Ovary (tissue), 9 donors: Measurements from ENCODE around the gene CXCL12. TPM values are rescaled to one million over a fixed set of nuclear protein-coding genes. Genes with fewer than 3 reads are reported as not detected.

Source experiments
- DNase-seq, 5 donors: peaks; one replicate each; pipeline ENCODE4 v3.0.0-alpha.2; 2019 to 2020
- H3K27ac ChIP-seq, 2 donors: fragments of 200-600 bp; one replicate each; pipeline versions ENCODE4 v1.5.1 to v1.8.0; 2019 to 2022
- H3K27me3 ChIP-seq: fragments of 200-600 bp; one replicate; pipeline ENCODE4 v1.8.0; 2022
- H3K36me3 ChIP-seq: fragments of 200-600 bp; sonication (generic); one replicate; pipeline ENCODE4 v1.5.1; 2019
- H3K4me1 ChIP-seq: one replicate; pipeline ENCODE4 v1.8.1; 2013; ENCODE audit warnings: mild to moderate bottlenecking, moderate library complexity; ENCODE audit not compliant: insufficient read depth
- H3K4me3 ChIP-seq: fragments of 200-600 bp; sonication (generic); one replicate; pipeline ENCODE4 v1.5.1; 2017
- H3K9me3 ChIP-seq, 2 donors: fragments of 200-600 bp in 1 of 2; sonication (generic) in 1 of 2; one replicate each; pipeline versions ENCODE4 v1.5.1 to v1.8.1; 2013 to 2019; ENCODE audit warnings: mild to moderate bottlenecking in 1 of 2, moderate library complexity in 1 of 2
- EP300 ChIP-seq: sonication (generic); formaldehyde crosslinking; IDR thresholded peaks from one replicate; pipeline ENCODE4 v1.6.1; 2017; ENCODE audit warnings: antibody characterized with exemption
- POLR2A ChIP-seq: fragments of 450-650 bp; IDR thresholded peaks from one replicate; pipeline ENCODE4 v1.6.1; 2017; ENCODE audit warnings: antibody characterized with exemption, mild to moderate bottlenecking, moderate library complexity
- WGBS, 3 donors: extraction: QIAGEN DNeasy Blood & Tissue Kit in 1 of 3; methylation state at CpG; one replicate each; pipeline versions ENCODE4 v1.1.5 to v1.1.7; 2013 to 2017; 5-methylcytosine and 5-hydroxymethylcytosine counted together
- intact Hi-C, 4 donors: fragments of 100-400 bp; cut with DNase I; formaldehyde crosslinking; loops; one replicate each; pipeline versions ENCODE4 v1.11.0 to v1.15.1; 2022 to 2023
- polyA plus RNA-seq, 2 donors: library from polyadenylated mRNA; stranded (reverse); fragments of 200-250 nt in 1 of 2; fragments of 350-450 nt in 1 of 2; fragmentation: Illumina TruSeq in 1 of 2; extraction: RNeasy Lipid Tissue Mini Kit (QIAGEN cat#74804) in 1 of 2; gene quantifications; one replicate each; pipeline ENCODE4 v1.2.3, GENCODE V29; 2013 to 2014
- total RNA-seq, 7 donors: library from RNA; depleted of rRNA in 2 of 7; stranded (reverse); fragments of >200 nt in 2 of 7; fragmentation: NEBNext Ultra II Directional in 3 of 7; extraction: Animal tissue kit (Norgen Biotek cat#: 25700) in 3 of 7; gene quantifications; one replicate each; pipeline versions ENCODE4 v1.1.0 to v1.2.4, GENCODE V29; 2016 to 2023
- TF ChIP-seq, protein P1 (sequence below), 3 donors: fragments of 450-650 bp in 2 of 3; fragments of 200-600 bp in 1 of 3; IDR thresholded peaks; one replicate each; pipeline versions ENCODE4 v1.5.1 to v1.8.0; 2016 to 2022; ENCODE audit warnings: antibody characterized with exemption in 3 of 3, mild to moderate bottlenecking in 1 of 3
- donor health status: DM: no; HTN: no; CAD: no; lungs with moderate emphysema.
- donor health status: DM: no; HTN: no; CAD: no.
- donor health status: Bipolar disorder and iron deficiency.
- donor health status: DM: yes; HTN: yes; CAD: no.
- donor health status: DM: no; HTN: no; CAD: no.
- donor health status: DM: yes; HTN: yes; CAD: no.

Gene CXCL12
- total and polyA plus RNA-seq, 9 donors, result 14.2 to 341 (median 106) TPM

DNA sequence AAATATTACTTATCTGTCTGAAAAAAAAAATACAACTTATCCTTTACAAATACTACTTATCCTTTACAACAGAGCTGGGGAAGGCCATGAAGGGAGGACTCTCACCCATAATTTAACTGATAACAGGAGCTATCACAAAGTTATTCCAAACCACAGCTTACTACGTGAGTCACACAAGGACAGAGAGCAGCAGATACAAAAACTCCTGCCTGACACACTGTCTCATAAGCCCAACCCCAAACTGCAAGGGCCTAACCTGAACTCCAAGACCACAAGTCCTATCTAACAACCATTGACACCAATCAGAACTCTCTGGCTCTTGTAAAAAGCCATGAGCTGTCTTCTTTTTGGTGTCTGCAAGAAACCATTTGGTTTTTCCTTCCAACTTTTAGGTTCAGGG is 28.5 kb upstream of the CXCL12 start:
- H3K36me3 ChIP-seq, result no peaks in the 10 kb centered on the region
- intact Hi-C loops, result no loop called here
- no peak for DNase-seq
- H3K4me1 ChIP-seq, result peaks cover 8% of the 10 kb centered on the region
- WGBS, 3 donors, result 19 to 24% (median 23%) methylated on average over 1 of the region's 1 CpG
- no peak for TF ChIP-seq EP300
- TF ChIP-seq, protein P1, sequence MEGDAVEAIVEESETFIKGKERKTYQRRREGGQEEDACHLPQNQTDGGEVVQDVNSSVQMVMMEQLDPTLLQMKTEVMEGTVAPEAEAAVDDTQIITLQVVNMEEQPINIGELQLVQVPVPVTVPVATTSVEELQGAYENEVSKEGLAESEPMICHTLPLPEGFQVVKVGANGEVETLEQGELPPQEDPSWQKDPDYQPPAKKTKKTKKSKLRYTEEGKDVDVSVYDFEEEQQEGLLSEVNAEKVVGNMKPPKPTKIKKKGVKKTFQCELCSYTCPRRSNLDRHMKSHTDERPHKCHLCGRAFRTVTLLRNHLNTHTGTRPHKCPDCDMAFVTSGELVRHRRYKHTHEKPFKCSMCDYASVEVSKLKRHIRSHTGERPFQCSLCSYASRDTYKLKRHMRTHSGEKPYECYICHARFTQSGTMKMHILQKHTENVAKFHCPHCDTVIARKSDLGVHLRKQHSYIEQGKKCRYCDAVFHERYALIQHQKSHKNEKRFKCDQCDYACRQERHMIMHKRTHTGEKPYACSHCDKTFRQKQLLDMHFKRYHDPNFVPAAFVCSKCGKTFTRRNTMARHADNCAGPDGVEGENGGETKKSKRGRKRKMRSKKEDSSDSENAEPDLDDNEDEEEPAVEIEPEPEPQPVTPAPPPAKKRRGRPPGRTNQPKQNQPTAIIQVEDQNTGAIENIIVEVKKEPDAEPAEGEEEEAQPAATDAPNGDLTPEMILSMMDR (IDR thresholded peaks at IDR 0.05), result no peak
- TF ChIP-seq POLR2A, result no peak
- no peaks in the 10 kb centered on the region for H3K27me3 ChIP-seq
- H3K9me3 ChIP-seq, result no peaks in the 10 kb centered on the region
- no peak overlapping the region for H3K4me3 ChIP-seq
- no peak overlapping the region for H3K27ac ChIP-seq

DNA sequence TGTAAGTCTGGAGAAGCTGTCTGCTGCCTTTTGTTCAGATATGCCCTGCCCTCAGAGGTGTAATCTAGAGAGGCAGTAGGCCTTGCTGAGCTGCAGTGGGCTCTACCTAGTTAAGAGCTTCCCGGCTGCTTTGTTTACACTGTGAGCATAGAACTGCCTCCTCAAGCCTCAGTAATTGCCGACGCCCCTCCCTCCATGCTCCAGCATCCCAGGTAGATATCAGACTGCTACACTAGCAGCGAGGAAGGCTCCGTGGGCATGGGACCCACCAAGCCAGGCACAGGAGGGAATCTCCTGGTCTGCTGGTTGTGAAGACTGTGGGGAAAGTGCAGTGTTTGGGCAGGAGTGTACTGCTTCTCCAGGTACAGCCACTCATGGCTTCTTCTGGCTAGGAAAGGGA is 26.4 kb upstream of the CXCL12 start:
- no peak overlapping the region for H3K27ac ChIP-seq
- TF ChIP-seq POLR2A, result no peak
- TF ChIP-seq, protein P1 (IDR thresholded peaks at IDR 0.05), result no peak
- no peak for TF ChIP-seq EP300
- intact Hi-C loops, result no loop called here
- H3K9me3 ChIP-seq, result no peaks in the 10 kb centered on the region
- DNase-seq, result no peak
- WGBS, 3 donors, result 91 to 94% (median 94%) methylated on average over 5 of the region's 5 CpGs
- no peaks in the 10 kb centered on the region for H3K36me3 ChIP-seq
- H3K4me1 ChIP-seq, result no peaks in the 10 kb centered on the region
- no peaks in the 10 kb centered on the region for H3K27me3 ChIP-seq
- H3K4me3 ChIP-seq, result no peak overlapping the region

DNA sequence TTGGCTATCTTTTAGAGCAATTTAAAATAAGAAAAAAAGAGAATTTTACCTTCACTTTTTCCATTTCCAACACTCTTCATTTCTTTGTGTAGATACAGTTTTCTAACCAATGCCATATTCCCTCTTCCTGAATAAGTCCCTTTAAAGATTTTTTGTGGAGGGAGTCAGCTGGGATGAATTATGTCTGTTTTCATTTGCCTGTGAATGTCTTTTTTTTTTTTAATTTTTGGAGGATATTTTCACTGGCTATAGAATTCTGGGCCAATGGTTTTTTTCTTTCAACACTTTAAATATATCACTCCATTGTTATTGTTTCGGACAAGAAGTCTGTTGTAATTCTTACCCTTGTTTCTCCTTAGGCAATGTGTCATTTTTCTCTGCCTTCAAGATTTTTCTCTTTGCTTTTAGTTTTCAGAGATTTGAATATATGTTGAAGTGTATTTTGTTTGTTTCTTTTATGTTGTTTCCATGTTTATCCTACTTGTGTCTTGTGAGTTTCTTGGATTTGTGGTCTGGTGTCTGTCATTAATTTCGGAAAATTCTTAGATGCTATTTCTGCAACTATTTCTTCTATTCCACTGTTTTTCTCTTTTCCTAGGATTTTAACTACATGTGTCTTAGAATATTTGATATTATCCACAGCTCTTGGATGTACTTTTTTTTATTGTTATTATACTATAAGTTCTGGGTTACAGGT is 20.0 kb upstream of the CXCL12 start:
- intact Hi-C loops, result no loop called here
- Histone ChIP-seq H3K4me3 (no peak overlapping the region), H3K36me3 (no peaks in the 10 kb centered on the region), H3K4me1 (no peaks in the 10 kb centered on the region), H3K27me3 (no peaks in the 10 kb centered on the region), H3K9me3 (no peaks in the 10 kb centered on the region), H3K27ac (no peak overlapping the region)
- no peak for DNase-seq
- 95 to 97% (median 95%) methylated on average over 2 of the region's 2 CpGs for WGBS, 3 donors
- no peak for TF ChIP-seq EP300
- TF ChIP-seq, protein P1 (IDR thresholded peaks at IDR 0.05), result no peak
- no peak for TF ChIP-seq POLR2A

DNA sequence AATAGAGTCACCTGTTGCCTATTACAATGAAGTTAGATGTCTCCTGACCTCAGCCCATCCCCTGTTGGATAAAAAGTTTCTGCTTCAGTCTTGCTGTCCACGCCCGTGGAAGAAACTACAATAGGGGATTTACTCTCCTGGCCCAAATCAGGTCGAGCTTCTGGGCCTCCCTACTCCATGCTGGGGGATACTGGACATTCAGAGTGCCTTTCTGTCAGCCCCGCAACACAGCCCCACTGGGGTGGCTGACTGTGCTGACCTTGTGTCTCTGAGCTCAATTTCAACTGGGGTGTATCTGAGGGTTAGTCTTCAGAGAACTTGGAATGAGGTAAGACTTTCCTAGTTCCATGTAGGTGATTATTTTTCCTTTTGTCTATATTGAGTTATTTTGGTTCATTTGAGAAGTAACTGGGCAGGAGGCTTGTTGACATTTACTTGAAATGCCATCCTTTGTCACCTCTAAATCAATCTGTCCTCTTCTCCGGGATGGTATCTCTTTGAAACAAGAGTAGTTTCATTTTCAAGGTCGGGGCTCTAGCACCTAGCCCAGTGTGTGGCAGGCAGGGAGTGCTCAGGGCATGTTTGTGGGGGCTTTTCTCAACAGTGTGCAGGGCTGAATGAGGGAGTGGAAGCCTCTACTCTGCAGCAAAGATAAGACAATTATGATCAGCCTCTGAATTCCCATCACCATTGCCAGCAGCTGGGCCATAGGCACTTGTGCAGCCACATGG is 17.7 kb upstream of the CXCL12 start:
- intact Hi-C loops, result no loop called here
- no peaks in the 10 kb centered on the region for H3K27me3 ChIP-seq
- no peak for DNase-seq
- no peaks in the 10 kb centered on the region for H3K36me3 ChIP-seq
- no peaks in the 10 kb centered on the region for H3K4me1 ChIP-seq
- 65 to 71% (median 68%) methylated on average over 6 of the region's 6 CpGs for WGBS, 3 donors
- no peak overlapping the region for H3K4me3 ChIP-seq
- H3K9me3 ChIP-seq, result no peaks in the 10 kb centered on the region
- TF ChIP-seq EP300 (no peak), POLR2A (no peak)
- TF ChIP-seq, protein P1 (IDR thresholded peaks at IDR 0.05), result no peak
- no peak overlapping the region for H3K27ac ChIP-seq
